Measurements from ENCODE around the gene SRPK2. TPM values are rescaled to one million over a fixed set of nuclear protein-coding genes. Genes with fewer than 3 reads are reported as not detected.
"Not testable (repeated sequence)": the region's sequence is repeated elsewhere in the genome, so short reads cannot be mapped to it uniquely, and the experiment has no call there.

The SRPK2 gene
- total RNA-seq, 1 experiment from 2014 or later: 69.7 TPM

DNA sequence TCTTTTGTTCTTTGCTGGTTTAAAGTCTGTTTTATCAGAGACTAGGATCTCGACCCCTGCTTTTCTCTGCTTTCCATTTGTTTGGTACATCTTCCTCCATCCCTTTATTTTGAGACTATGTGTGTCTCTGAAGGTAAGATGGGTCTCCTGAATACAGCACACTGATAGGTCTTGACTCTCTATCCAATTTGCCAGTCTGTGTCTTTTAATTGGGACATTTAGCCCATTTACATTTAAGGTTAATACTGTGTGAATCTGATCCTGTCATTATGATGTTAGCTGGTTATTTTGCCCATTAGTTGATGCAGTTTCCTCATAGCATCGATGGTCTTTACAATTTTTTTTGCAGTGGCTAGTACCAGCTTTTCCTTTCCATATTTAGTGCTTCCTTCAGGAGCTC is 28.6 kb downstream of the SRPK2 start:
- not testable (repeated sequence) for H3K27me3 ChIP-seq, H3K4me3 ChIP-seq, H3K36me3 ChIP-seq, H3K4me1 ChIP-seq, DNase-seq, H3K27ac ChIP-seq
- peaks cover 15% of the 10 kb centered on the region for H3K9me3 ChIP-seq (replicated peaks)

- no peak overlapping the region for H3K27ac ChIP-seq
- H3K4me3 ChIP-seq: no peak overlapping the region
- H3K36me3 ChIP-seq: no peaks in the 10 kb centered on the region
- H3K4me1 ChIP-seq: peaks cover 34% of the 10 kb centered on the region
- no peaks in the 10 kb centered on the region for H3K27me3 ChIP-seq
- no peak for DNase-seq
- H3K9me3 ChIP-seq (replicated peaks): no peaks in the 10 kb centered on the region
These were observed 33.0 kb downstream of the SRPK2 start for GRCh38 chr7:105355701-105356100.

DNA sequence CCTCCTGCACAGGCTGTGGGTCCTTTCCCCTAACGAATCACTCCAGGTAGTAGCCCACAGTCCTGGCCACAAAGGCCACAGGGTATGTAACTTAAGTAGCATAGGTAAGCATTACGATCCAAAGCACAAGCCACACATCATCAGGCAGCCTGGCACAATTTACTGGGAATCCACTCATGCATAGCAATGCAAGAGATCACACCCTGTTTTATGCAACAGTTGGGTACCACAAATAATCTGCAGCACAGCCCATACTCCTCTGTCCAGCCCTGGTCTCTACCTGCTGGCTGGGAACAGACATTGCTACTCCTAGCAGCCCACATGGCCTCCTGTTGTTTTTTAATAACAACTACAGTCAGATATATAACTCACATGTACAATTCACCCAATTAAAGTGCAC is 34.3 kb downstream of the SRPK2 start:
- H3K36me3 ChIP-seq: no peaks in the 10 kb centered on the region
- H3K4me1 ChIP-seq: peaks cover 34% of the 10 kb centered on the region
- H3K27me3 ChIP-seq: no peaks in the 10 kb centered on the region
- no peak overlapping the region for H3K4me3 ChIP-seq
- DNase-seq: no peak
- peak overlapping the region; percentile 38 for H3K27ac ChIP-seq
- no peaks in the 10 kb centered on the region for H3K9me3 ChIP-seq (replicated peaks)

GRCh38 chr7:105353752-105354328 is 34.9 kb downstream of the SRPK2 start:
- no peaks in the 10 kb centered on the region for H3K36me3 ChIP-seq
- peak overlapping the region; percentile 38 for H3K27ac ChIP-seq
- peak; percentile 96 to 98 for DNase-seq
- H3K9me3 ChIP-seq (replicated peaks): no peaks in the 10 kb centered on the region
- H3K4me3 ChIP-seq: no peak overlapping the region
- no peaks in the 10 kb centered on the region for H3K27me3 ChIP-seq
- peaks cover 34% of the 10 kb centered on the region for H3K4me1 ChIP-seq

DNA sequence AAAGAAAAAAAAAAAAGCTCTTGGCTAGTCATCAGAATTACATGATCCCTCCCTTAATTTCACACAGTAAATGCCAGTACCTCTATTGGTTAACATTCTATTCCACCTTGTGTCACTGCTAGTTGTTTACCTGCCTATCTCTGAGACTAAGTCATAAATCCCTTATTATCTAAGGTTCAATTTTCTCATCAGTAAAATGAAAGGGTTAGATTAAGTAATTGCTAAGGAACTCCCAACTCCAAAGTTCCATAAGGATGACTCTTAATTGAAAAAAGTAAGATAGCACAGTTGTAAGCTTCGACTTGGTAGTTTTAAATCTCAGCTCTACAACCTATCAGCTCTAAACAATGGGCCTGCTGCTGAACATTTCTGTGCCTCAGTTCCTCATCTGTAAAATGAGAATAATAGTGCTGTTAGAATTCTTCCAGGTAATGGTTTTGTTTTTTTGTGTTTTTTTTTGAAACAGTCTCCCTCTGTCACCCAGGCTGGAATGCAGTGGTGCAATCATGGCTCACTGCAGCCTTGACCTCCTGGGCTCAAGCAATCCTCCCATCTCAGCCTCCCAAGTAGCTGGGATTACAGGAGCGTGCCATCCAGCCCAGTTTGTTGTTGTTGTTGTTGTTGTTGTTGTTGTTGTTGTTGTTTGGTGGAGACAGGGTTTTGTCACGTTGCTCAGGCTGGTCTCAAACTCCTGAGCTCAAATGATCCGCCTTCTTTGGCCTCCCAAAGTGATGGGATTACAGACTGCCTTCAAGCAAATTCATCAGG is 35.6 kb downstream of the SRPK2 start:
- H3K4me1 ChIP-seq: peaks cover 34% of the 10 kb centered on the region
- H3K27me3 ChIP-seq: no peaks in the 10 kb centered on the region
- H3K9me3 ChIP-seq (replicated peaks): no peaks in the 10 kb centered on the region
- H3K4me3 ChIP-seq: no peak overlapping the region
- no peak for DNase-seq
- peak overlapping the region; percentile 38 for H3K27ac ChIP-seq
- no peaks in the 10 kb centered on the region for H3K36me3 ChIP-seq

DNA sequence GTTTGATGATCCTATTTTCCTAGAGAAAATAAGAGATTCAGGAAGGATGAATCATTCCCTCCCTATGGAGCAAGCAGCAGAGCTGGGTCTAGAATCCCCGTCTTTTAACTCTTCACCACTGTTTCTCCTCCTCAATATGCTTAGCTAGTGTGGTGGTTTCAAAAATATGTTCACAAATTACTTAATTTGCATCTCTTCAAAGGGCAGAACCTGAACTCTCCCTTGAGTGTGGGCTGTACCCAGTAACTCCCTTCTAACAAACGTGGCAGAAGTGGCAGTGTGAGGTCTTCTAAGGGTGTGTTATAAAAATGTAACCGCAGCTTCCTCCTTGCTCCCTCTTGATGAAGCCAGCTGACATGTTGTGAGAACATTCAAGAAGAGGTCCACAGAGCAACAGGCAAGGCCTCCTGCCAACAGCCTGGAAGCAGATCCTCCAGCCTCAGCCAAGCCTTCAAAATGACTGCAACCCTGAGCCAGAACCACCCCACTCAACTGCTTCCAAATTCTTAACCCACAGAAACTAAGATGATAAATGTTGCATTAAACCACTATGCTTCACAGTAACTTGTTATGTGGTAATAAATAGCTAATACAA is 36.6 kb downstream of the SRPK2 start:
- no peak overlapping the region for H3K27ac ChIP-seq
- no peaks in the 10 kb centered on the region for H3K27me3 ChIP-seq
- H3K4me1 ChIP-seq: peaks cover 34% of the 10 kb centered on the region
- no peak overlapping the region for H3K4me3 ChIP-seq
- no peaks in the 10 kb centered on the region for H3K36me3 ChIP-seq
- no peak for DNase-seq
- no peaks in the 10 kb centered on the region for H3K9me3 ChIP-seq (replicated peaks)

GRCh38 chr7:105350906-105351305 is 37.8 kb downstream of the SRPK2 start:
- no peak overlapping the region for H3K4me3 ChIP-seq
- H3K27ac ChIP-seq: no peak overlapping the region
- no peaks in the 10 kb centered on the region for H3K36me3 ChIP-seq
- no peak for DNase-seq
- H3K27me3 ChIP-seq: no peaks in the 10 kb centered on the region
- no peaks in the 10 kb centered on the region for H3K9me3 ChIP-seq (replicated peaks)
- peaks cover 26% of the 10 kb centered on the region for H3K4me1 ChIP-seq

DNA sequence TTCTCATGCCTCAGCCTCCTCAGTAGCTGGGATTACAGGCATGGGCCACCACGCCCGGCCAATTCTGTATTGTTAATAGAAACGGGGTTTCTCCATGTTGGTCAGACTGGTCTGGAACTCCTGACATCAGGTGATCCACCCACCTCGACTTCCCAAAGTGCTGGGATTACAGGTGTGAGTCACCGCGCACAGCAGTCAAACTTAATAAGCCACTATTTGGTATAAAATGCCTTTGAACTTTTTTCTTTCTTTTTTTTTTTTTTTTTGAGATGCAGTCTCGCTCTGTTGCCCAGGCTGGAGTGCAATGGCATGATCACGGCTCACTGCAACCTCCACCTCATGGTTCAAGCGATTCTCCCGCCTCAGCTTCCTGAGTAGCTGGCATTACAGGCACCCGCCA is 40.5 kb downstream of the SRPK2 start:
- not testable (repeated sequence) for H3K27ac ChIP-seq; H3K9me3 ChIP-seq (replicated peaks); H3K36me3 ChIP-seq; DNase-seq; H3K4me3 ChIP-seq; H3K27me3 ChIP-seq
- H3K4me1 ChIP-seq: peaks cover 14% of the 10 kb centered on the region

- H3K36me3 ChIP-seq: no peaks in the 10 kb centered on the region
- H3K4me3 ChIP-seq: no peak overlapping the region
- peaks cover 3% of the 10 kb centered on the region; the same call in 1 of the 2 replicates for H3K4me1 ChIP-seq
- no peaks in the 10 kb centered on the region; the same call in 1 of the 2 replicates for H3K9me3 ChIP-seq (replicated peaks)
- no peak for DNase-seq
- H3K27ac ChIP-seq: no peak overlapping the region
- H3K27me3 ChIP-seq: no peaks in the 10 kb centered on the region
These were observed 42.0 kb downstream of the SRPK2 start for GRCh38 chr7:105346593-105347322.

GRCh38 chr7:105346138-105346537 is 42.6 kb downstream of the SRPK2 start:
- H3K9me3 ChIP-seq (replicated peaks): no peaks in the 10 kb centered on the region; the same call in 1 of the 2 replicates
- DNase-seq: no peak
- peaks cover 3% of the 10 kb centered on the region; the same call in 1 of the 2 replicates for H3K4me1 ChIP-seq
- no peak overlapping the region for H3K27ac ChIP-seq
- no peak overlapping the region for H3K4me3 ChIP-seq
- no peaks in the 10 kb centered on the region for H3K36me3 ChIP-seq
- H3K27me3 ChIP-seq: no peaks in the 10 kb centered on the region

GRCh38 chr7:105345725-105346124 is 43.0 kb downstream of the SRPK2 start:
- Histone ChIP-seq H3K36me3 (no peaks in the 10 kb centered on the region), H3K27me3 (no peaks in the 10 kb centered on the region), H3K27ac (no peak overlapping the region), H3K4me3 (no peak overlapping the region), H3K4me1 (peaks cover 3% of the 10 kb centered on the region; the same call in 1 of the 2 replicates), H3K9me3 (replicated peaks) (no peaks in the 10 kb centered on the region; the same call in 1 of the 2 replicates)
- no peak for DNase-seq

DNA sequence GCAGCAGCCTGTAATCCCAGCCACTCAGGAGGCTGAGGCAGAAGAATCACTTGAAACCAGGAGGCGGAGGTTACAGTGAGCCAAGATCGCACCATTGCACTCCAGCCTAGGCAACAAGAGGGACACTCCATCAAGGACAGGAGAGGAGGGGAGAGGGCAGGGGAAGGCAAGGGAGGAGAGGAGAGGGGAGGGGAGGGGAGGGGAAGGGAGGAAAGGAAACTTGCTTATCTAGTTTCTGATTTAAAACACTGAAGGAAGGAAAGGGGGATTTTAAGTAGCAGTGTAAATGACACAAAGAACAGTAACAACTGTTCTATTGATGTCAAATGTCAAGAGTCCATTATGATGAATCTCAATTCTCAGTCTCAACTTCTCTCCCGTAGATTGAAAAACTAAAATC is 43.7 kb downstream of the SRPK2 start:
- DNase-seq: no peak
- H3K4me1 ChIP-seq: peaks cover 3% of the 10 kb centered on the region; the same call in 1 of the 2 replicates
- H3K4me3 ChIP-seq: no peak overlapping the region

GRCh38 chr7:105339404-105340323 is 49.1 kb downstream of the SRPK2 start:
- Histone ChIP-seq H3K4me3 (no peak overlapping the region), H3K36me3 (no peaks in the 10 kb centered on the region), H3K9me3 (replicated peaks) (no peaks in the 10 kb centered on the region; the same call in 1 of the 2 replicates), H3K27ac (no peak overlapping the region), H3K27me3 (no peaks in the 10 kb centered on the region), H3K4me1 (no peaks in the 10 kb centered on the region)
- DNase-seq: no peak

More for the DNA sequence above, 43.7 kb downstream of the SRPK2 start:
- H3K9me3 ChIP-seq (replicated peaks): no peaks in the 10 kb centered on the region; the same call in 1 of the 2 replicates
- H3K36me3 ChIP-seq: no peaks in the 10 kb centered on the region
- no peak overlapping the region for H3K27ac ChIP-seq
- H3K27me3 ChIP-seq: no peaks in the 10 kb centered on the region

- DNase-seq: no peak
- H3K4me1 ChIP-seq: no peaks in the 10 kb centered on the region
- no peak overlapping the region for H3K27ac ChIP-seq
- no peaks in the 10 kb centered on the region for H3K27me3 ChIP-seq
- H3K9me3 ChIP-seq (replicated peaks): no peaks in the 10 kb centered on the region
- no peak overlapping the region for H3K4me3 ChIP-seq
- H3K36me3 ChIP-seq: no peaks in the 10 kb centered on the region
These were observed 51.2 kb downstream of the SRPK2 start for GRCh38 chr7:105337529-105337928.
